ENCODE measurements around the gene SLAMF1.

DNA sequence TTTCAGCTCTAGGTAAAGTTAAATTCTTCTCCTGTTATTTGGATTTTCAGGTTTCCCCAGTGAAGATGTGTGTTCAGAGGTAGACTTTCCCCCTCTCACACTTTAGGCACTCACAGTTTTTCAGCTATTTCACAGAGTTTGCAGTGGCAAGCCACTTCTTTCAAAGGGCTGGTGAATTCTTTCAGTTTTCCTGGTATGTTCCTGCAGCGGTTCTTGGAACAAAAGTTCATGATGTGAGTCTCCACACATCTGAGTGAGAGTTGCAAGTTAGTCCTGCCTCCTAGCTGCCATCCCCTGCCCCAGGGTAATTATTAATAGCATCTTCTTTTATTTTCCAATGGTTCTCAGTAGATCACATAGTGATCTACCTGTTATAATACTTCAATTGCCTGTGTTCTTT is 40.2 kb downstream of the SLAMF1 start:
- TF ChIP-seq EZH2 (IDR thresholded peaks at IDR 0.05; ENCODE audit: borderline replicate concordance, insufficient read depth, low read depth, low read length, poor library complexity, severe bottlenecking), result no peak
- TF ChIP-seq, protein P1, sequence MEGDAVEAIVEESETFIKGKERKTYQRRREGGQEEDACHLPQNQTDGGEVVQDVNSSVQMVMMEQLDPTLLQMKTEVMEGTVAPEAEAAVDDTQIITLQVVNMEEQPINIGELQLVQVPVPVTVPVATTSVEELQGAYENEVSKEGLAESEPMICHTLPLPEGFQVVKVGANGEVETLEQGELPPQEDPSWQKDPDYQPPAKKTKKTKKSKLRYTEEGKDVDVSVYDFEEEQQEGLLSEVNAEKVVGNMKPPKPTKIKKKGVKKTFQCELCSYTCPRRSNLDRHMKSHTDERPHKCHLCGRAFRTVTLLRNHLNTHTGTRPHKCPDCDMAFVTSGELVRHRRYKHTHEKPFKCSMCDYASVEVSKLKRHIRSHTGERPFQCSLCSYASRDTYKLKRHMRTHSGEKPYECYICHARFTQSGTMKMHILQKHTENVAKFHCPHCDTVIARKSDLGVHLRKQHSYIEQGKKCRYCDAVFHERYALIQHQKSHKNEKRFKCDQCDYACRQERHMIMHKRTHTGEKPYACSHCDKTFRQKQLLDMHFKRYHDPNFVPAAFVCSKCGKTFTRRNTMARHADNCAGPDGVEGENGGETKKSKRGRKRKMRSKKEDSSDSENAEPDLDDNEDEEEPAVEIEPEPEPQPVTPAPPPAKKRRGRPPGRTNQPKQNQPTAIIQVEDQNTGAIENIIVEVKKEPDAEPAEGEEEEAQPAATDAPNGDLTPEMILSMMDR (IDR thresholded peaks at IDR 0.05), result no peak
